CD4-positive, CD25-positive, alpha-beta regulatory T cell (primary cell): ENCODE results near the gene MACROD2. TPM values are rescaled to one million over a fixed set of nuclear protein-coding genes. Genes with fewer than 3 reads are reported as not detected.
"Not testable (repeated sequence)": the region's sequence is repeated elsewhere in the genome, so short reads cannot be mapped to it uniquely, and the experiment has no call there.

Source experiments
- ATAC-seq, 2 donors: fragments of 150-1000 bp; cut with Tn5 transposase; one replicate each; pipeline ENCODE4 v1.10.0; 2021; ENCODE audit warnings: low read depth in 2 of 2, moderate number of reproducible peaks in 2 of 2, moderate library complexity in 1 of 2
- DNase-seq, 3 donors: peaks; one replicate each; pipeline versions ENCODE4 v3.0.0 to v3.0.0-alpha.2; 2012 to 2022; ENCODE audit warnings: mixed read lengths in 1 of 3
- H3K27ac ChIP-seq: one replicate; pipeline ENCODE4 v1.7.0; 2013; ENCODE audit warnings: mild to moderate bottlenecking, low read length; ENCODE audit not compliant: insufficient read depth, poor library complexity, severe bottlenecking
- H3K27me3 ChIP-seq: one replicate; pipeline ENCODE4 v1.7.0; 2013; ENCODE audit warnings: low read length; ENCODE audit not compliant: control insufficient read depth, insufficient read depth
- H3K36me3 ChIP-seq: one replicate; pipeline ENCODE4 v1.7.0; 2013; ENCODE audit warnings: mild to moderate bottlenecking, low read length, moderate library complexity; ENCODE audit not compliant: control insufficient read depth, insufficient read depth
- H3K4me1 ChIP-seq: 2 replicates; pipeline ENCODE4 v1.7.0; 2013; ENCODE audit warnings: mild to moderate bottlenecking, low read length; ENCODE audit not compliant: insufficient read depth, control insufficient read depth, poor library complexity, severe bottlenecking
- H3K4me3 ChIP-seq: one replicate; pipeline ENCODE4 v1.7.0; 2013; ENCODE audit warnings: low read depth, mild to moderate bottlenecking, low read length, moderate library complexity
- H3K9me3 ChIP-seq, 2 experiments: 1 replicate in 1 of 2; 2 replicates in 1 of 2; pipeline ENCODE4 v1.7.0; 2013; ENCODE audit warnings: low read length in 2 of 2, mild to moderate bottlenecking in 1 of 2, moderate library complexity in 1 of 2; ENCODE audit not compliant: control insufficient read depth in 2 of 2
- H3K27ac Mint-ChIP-seq, 3 donors: one replicate each; pipeline ENCODE4 v1.8.0; 2020 to 2022; ENCODE audit warnings: mild to moderate bottlenecking in 3 of 3, mixed read lengths in 3 of 3, moderate library complexity in 2 of 3
- H3K27me3 Mint-ChIP-seq: one replicate; pipeline ENCODE4 v1.8.0; 2022; ENCODE audit warnings: mild to moderate bottlenecking, mixed read lengths
- H3K36me3 Mint-ChIP-seq: one replicate; pipeline ENCODE4 v1.8.0; 2020; ENCODE audit warnings: mixed read lengths
- H3K4me1 Mint-ChIP-seq, 4 donors: one replicate each; pipeline ENCODE4 v1.8.0; 2020 to 2022; ENCODE audit warnings: mixed read lengths in 4 of 4, mild to moderate bottlenecking in 1 of 4
- H3K4me3 Mint-ChIP-seq, 4 donors: one replicate each; pipeline ENCODE4 v1.8.0; 2020 to 2022; ENCODE audit warnings: mild to moderate bottlenecking in 4 of 4, mixed read lengths in 4 of 4, moderate library complexity in 3 of 4
- H3K9me3 Mint-ChIP-seq, 7 donors: one replicate each; pipeline ENCODE4 v1.8.0; 2020 to 2022; ENCODE audit warnings: mixed read lengths in 7 of 7, mild to moderate bottlenecking in 3 of 7, moderate library complexity in 2 of 7
- polyA plus RNA-seq, 4 donors: library from polyadenylated mRNA; unstranded; fragments of 300-500 nt; fragmentation: Illumina TruSeq; gene quantifications; one replicate each; pipeline ENCODE4 v1.2.3, GENCODE V29; 2021
- total RNA-seq: library from RNA; stranded (reverse); gene quantifications from one replicate; pipeline ENCODE4 v1.2.3, GENCODE V29; 2022

MACROD2 gene
- total and polyA plus RNA-seq, 5 donors from 2014 or later = 1.4 TPM; not detected in 4

- Mint-ChIP-seq H3K9me3 (peaks cover 0 to 22% (median 4%) of the 10 kb centered on the region in 7 donors), H3K27me3 (no peaks in the 10 kb centered on the region), H3K36me3 (no peaks in the 10 kb centered on the region), H3K27ac (no peak overlapping the region), H3K4me1 (no peaks in the 10 kb centered on the region), H3K4me3 (no peak overlapping the region)
- DNase-seq (no peak), ATAC-seq (no peak)
- no peaks in the 10 kb centered on the region for H3K36me3 ChIP-seq
- H3K4me3 ChIP-seq = no peak overlapping the region
- no peaks in the 10 kb centered on the region for H3K4me1 ChIP-seq
- H3K27ac ChIP-seq = no peak overlapping the region
- no peaks in the 10 kb centered on the region for H3K27me3 ChIP-seq
- H3K9me3 ChIP-seq = peaks cover 0 to 11% of the 10 kb centered on the region in 2 experiments
These were observed 239.5 kb downstream of the MACROD2 start for GRCh38 chr20:14234666-14235295.

- Histone ChIP-seq H3K27ac (no peak overlapping the region), H3K9me3 (peaks cover 0 to 11% of the 10 kb centered on the region in 2 experiments), H3K4me3 (no peak overlapping the region), H3K36me3 (no peaks in the 10 kb centered on the region), H3K4me1 (no peaks in the 10 kb centered on the region), H3K27me3 (no peaks in the 10 kb centered on the region)
- DNase-seq (no peak), ATAC-seq (no peak)
- Mint-ChIP-seq H3K4me3 (no peak overlapping the region), H3K27ac (no peak overlapping the region), H3K27me3 (no peaks in the 10 kb centered on the region), H3K36me3 (no peaks in the 10 kb centered on the region), H3K9me3 (peaks cover 0 to 21% (median 3%) of the 10 kb centered on the region in 7 donors), H3K4me1 (no peaks in the 10 kb centered on the region)
These were observed 240.0 kb downstream of the MACROD2 start for GRCh38 chr20:14235355-14235754.

- Mint-ChIP-seq H3K36me3 (no peaks in the 10 kb centered on the region), H3K27me3 (no peaks in the 10 kb centered on the region), H3K9me3 (peaks cover 2 to 21% (median 8%) of the 10 kb centered on the region in 7 donors), H3K4me3 (no peak overlapping the region), H3K4me1 (no peaks in the 10 kb centered on the region), H3K27ac (no peak overlapping the region)
- ATAC-seq (no peak), DNase-seq (no peak)
- Histone ChIP-seq H3K27ac (no peak overlapping the region), H3K4me3 (no peak overlapping the region), H3K36me3 (no peaks in the 10 kb centered on the region), H3K4me1 (no peaks in the 10 kb centered on the region), H3K27me3 (no peaks in the 10 kb centered on the region), H3K9me3 (peaks cover 0 to 5% of the 10 kb centered on the region in 2 experiments)
These were observed 250.2 kb downstream of the MACROD2 start for GRCh38 chr20:14245368-14245970.

GRCh38 chr20:14259689-14260088 lies 264.4 kb downstream of the MACROD2 start:
- no peak for DNase-seq
- Mint-ChIP-seq H3K27ac (no peak overlapping the region), H3K27me3 (no peaks in the 10 kb centered on the region), H3K4me3 (no peak overlapping the region), H3K36me3 (no peaks in the 10 kb centered on the region), H3K9me3 (peaks cover 0 to 16% (median 8%) of the 10 kb centered on the region in 7 donors), H3K4me1 (no peaks in the 10 kb centered on the region)
- Histone ChIP-seq H3K27me3 (no peaks in the 10 kb centered on the region), H3K27ac (no peak overlapping the region), H3K36me3 (no peaks in the 10 kb centered on the region), H3K4me3 (no peak overlapping the region), H3K4me1 (no peaks in the 10 kb centered on the region), H3K9me3 (no peaks in the 10 kb centered on the region)
- no peak for ATAC-seq

GRCh38 chr20:14260367-14260766 lies 265.1 kb downstream of the MACROD2 start:
- Histone ChIP-seq H3K4me3 (no peak overlapping the region), H3K36me3 (no peaks in the 10 kb centered on the region), H3K27ac (no peak overlapping the region), H3K9me3 (no peaks in the 10 kb centered on the region), H3K27me3 (no peaks in the 10 kb centered on the region), H3K4me1 (no peaks in the 10 kb centered on the region)
- Mint-ChIP-seq H3K4me1 (no peaks in the 10 kb centered on the region), H3K27me3 (no peaks in the 10 kb centered on the region), H3K36me3 (no peaks in the 10 kb centered on the region), H3K27ac (no peak overlapping the region), H3K4me3 (no peak overlapping the region), H3K9me3 (peaks cover 0 to 19% (median 5%) of the 10 kb centered on the region in 7 donors)
- DNase-seq = no peak
- ATAC-seq = no peak

GRCh38 chr20:14264869-14265268 lies 269.6 kb downstream of the MACROD2 start:
- no peaks in the 10 kb centered on the region for H3K36me3 Mint-ChIP-seq
- no peaks in the 10 kb centered on the region for H3K4me1 ChIP-seq
- ATAC-seq (no peak), DNase-seq (no peak)
- H3K27ac ChIP-seq = no peak overlapping the region
- H3K4me1 Mint-ChIP-seq = no peaks in the 10 kb centered on the region
- peaks cover 1 to 21% (median 3%) of the 10 kb centered on the region in 7 donors for H3K9me3 Mint-ChIP-seq
- H3K4me3 ChIP-seq = no peak overlapping the region
- no peak overlapping the region for H3K4me3 Mint-ChIP-seq
- H3K9me3 ChIP-seq = no peaks in the 10 kb centered on the region
- no peak overlapping the region for H3K27ac Mint-ChIP-seq
- H3K27me3 ChIP-seq = no peaks in the 10 kb centered on the region
- H3K27me3 Mint-ChIP-seq = no peaks in the 10 kb centered on the region
- no peaks in the 10 kb centered on the region for H3K36me3 ChIP-seq

- Mint-ChIP-seq H3K27ac (no peak overlapping the region), H3K27me3 (no peaks in the 10 kb centered on the region), H3K36me3 (no peaks in the 10 kb centered on the region), H3K4me3 (no peak overlapping the region), H3K4me1 (no peaks in the 10 kb centered on the region), H3K9me3 (peaks cover 1 to 21% (median 3%) of the 10 kb centered on the region in 7 donors)
- H3K27me3 ChIP-seq = no peaks in the 10 kb centered on the region
- no peak overlapping the region for H3K4me3 ChIP-seq
- ATAC-seq = no peak
- no peaks in the 10 kb centered on the region for H3K36me3 ChIP-seq
- H3K9me3 ChIP-seq = no peaks in the 10 kb centered on the region
- H3K4me1 ChIP-seq = no peaks in the 10 kb centered on the region
- H3K27ac ChIP-seq = no peak overlapping the region
- no peak for DNase-seq
These were observed 270.9 kb downstream of the MACROD2 start for GRCh38 chr20:14266246-14266645.

- not testable (repeated sequence) for H3K27ac ChIP-seq, ATAC-seq, H3K9me3 ChIP-seq, H3K36me3 ChIP-seq, H3K27me3 Mint-ChIP-seq, DNase-seq, H3K36me3 Mint-ChIP-seq, H3K4me3 ChIP-seq, H3K27ac Mint-ChIP-seq, H3K4me3 Mint-ChIP-seq, H3K27me3 ChIP-seq, H3K4me1 ChIP-seq, H3K4me1 Mint-ChIP-seq
- peaks cover 0 to 11% (median 3%) of the 10 kb centered on the region in 7 donors for H3K9me3 Mint-ChIP-seq
These were observed 275.4 kb downstream of the MACROD2 start for GRCh38 chr20:14270751-14271150.
